BE2C (cell line): ENCODE measurements around the gene C4orf36.
"Not testable (repeated sequence)": the region's sequence is repeated elsewhere in the genome, so short reads cannot be mapped to it uniquely, and the experiment has no call there.

Experiments used
- DNase-seq: peaks from one replicate; pipeline ENCODE4 v3.0.0-alpha.2; 2020
- H3K27me3 ChIP-seq: fragments of 250-450 bp; sonication (Bioruptor Pico); 2 replicates; pipeline ENCODE4 v1.5.1; 2020; ENCODE audit warnings: mild to moderate bottlenecking
- H3K36me3 ChIP-seq: fragments of 250-450 bp; sonication (Bioruptor Pico); 2 replicates; pipeline ENCODE4 v1.5.1; 2020; ENCODE audit warnings: mild to moderate bottlenecking
- H3K4me1 ChIP-seq: fragments of 250-450 bp; sonication (Bioruptor Pico); 2 replicates; pipeline ENCODE4 v1.5.1; 2020
- H3K4me3 ChIP-seq: 2 replicates; pipeline ENCODE4 v1.5.1; 2011; ENCODE audit warnings: low read depth, low read length
- H3K9me3 ChIP-seq: fragments of 250-450 bp; sonication (Bioruptor Pico); 2 replicates; pipeline ENCODE4 v1.5.1; 2020
- TF ChIP-seq, protein P1 (sequence below): IDR thresholded peaks from 2 replicates; pipeline ENCODE4 v1.5.1; 2012; ENCODE audit warnings: mild to moderate bottlenecking, low read depth, low read length

Gene C4orf36

DNA sequence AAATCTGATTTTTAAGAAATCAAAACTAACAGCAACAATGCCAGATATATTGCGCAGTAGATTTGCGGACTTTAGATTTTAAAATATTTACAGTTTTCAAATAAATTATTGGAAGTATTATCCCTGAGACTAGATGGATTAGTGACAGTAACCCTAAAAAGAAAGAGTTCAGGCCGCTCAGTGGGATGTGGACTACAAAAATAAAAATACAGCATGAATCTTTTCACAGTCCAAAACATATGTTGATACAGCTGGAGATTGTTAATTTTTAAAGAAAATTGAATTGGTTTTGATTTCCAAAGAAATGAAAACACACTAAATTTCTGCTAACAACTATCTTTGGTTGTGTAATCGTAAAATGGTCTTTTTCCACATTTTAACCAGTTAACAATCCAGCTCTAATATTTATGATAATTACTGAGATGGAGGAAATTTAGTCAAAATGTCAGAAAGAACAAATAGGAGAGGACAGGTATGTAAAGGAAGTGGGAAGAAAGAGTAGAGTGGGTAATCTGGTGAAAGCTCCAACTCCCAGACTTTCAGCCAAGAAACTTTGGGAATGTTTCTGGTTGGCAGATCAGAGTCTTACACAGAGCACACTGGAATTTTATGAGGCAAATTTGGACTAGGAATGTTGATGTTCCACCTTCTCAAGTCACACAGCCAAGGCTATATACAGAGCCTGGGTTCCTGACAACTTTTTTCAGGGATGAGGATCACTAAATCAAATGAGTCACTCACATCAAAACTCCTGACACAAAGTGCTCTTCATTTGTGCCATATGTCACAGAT lies 15.1 kb downstream of the C4orf36 start:
- no peaks in the 10 kb centered on the region for H3K4me1 ChIP-seq
- no peaks in the 10 kb centered on the region; the same call in 1 of the 2 replicates for H3K9me3 ChIP-seq
- no peaks in the 10 kb centered on the region for H3K27me3 ChIP-seq
- no peak overlapping the region for H3K4me3 ChIP-seq
- no peak for DNase-seq
- H3K36me3 ChIP-seq: no peaks in the 10 kb centered on the region
- TF ChIP-seq, protein P1, sequence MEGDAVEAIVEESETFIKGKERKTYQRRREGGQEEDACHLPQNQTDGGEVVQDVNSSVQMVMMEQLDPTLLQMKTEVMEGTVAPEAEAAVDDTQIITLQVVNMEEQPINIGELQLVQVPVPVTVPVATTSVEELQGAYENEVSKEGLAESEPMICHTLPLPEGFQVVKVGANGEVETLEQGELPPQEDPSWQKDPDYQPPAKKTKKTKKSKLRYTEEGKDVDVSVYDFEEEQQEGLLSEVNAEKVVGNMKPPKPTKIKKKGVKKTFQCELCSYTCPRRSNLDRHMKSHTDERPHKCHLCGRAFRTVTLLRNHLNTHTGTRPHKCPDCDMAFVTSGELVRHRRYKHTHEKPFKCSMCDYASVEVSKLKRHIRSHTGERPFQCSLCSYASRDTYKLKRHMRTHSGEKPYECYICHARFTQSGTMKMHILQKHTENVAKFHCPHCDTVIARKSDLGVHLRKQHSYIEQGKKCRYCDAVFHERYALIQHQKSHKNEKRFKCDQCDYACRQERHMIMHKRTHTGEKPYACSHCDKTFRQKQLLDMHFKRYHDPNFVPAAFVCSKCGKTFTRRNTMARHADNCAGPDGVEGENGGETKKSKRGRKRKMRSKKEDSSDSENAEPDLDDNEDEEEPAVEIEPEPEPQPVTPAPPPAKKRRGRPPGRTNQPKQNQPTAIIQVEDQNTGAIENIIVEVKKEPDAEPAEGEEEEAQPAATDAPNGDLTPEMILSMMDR: no peak

DNA sequence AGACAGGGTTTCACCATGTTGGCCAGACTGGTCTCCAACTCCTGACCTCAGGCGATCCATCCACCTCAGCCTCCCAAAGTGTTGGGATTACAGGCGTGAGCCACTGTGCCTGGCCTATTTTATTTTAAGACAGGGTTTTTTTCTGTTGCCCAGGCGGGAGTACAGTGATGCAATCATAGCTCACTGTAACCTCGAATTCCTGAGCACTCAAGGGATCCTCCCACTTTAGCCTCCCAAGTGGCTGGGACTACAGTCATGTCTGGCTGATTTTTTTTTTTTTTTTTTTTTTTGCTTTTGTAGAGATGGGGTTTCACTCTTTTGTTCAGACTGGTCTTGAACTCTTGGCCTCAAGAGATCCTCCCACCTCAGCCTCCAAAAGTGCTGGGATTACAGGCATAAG lies 16.8 kb downstream of the C4orf36 start:
- H3K4me1 ChIP-seq, DNase-seq, H3K27me3 ChIP-seq, H3K36me3 ChIP-seq, H3K9me3 ChIP-seq, H3K4me3 ChIP-seq: not testable (repeated sequence)

DNA sequence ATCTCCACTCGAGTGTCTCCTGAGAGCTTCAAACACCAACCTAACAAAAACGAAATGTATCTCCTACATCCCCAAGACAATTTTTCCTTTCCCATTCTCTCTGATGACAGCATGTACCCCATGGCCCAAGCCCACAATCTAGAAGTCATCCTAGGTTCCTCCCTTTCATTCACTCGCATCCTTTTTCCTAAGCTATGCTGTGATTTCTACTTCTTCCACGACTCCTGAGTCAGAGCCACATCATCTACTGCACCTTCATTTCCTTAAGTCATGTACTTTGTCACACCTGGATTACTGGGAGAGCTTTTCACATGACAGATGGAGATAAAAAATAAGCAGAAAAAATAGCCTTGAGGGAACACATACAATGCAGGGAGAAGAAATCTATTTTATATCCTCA lies 20.1 kb downstream of the C4orf36 start:
- H3K4me1 ChIP-seq: no peaks in the 10 kb centered on the region
- no peaks in the 10 kb centered on the region for H3K36me3 ChIP-seq
- no peaks in the 10 kb centered on the region for H3K9me3 ChIP-seq
- no peaks in the 10 kb centered on the region for H3K27me3 ChIP-seq
- H3K4me3 ChIP-seq: no peak overlapping the region
- no peak for DNase-seq
- TF ChIP-seq, protein P1: no peak

DNA sequence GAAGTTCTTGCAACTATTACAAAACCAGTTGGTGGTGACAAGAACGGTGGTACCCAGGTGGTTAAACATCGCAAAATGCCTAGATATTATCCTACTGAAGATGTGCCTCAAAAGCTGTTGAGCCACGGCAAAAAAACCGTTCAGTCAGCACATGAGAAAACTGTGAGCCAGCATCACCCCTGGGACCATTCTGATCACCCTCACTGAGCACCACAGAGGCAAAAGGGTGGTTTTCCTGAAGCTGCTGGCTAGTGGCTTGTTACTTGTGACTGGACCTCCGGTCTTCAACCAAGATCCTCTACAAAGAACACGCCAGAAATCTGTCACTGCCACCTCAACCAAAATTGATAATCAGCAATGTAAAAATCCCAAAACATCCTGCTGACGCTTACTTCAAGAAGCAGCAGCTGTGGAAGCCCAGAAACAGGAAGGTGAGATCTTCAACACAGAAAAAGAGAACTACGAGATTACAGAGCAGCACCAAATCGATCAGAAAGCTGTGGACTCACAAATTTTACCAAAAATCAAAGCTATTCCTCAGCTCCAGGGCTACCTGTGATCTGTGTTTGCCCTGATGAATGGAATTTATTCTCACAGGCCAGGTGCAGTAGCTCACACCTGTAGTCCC lies 21.7 kb downstream of the C4orf36 start:
- Histone ChIP-seq H3K9me3 (no peaks in the 10 kb centered on the region), H3K4me3 (no peak overlapping the region), H3K27me3 (no peaks in the 10 kb centered on the region), H3K36me3 (no peaks in the 10 kb centered on the region), H3K4me1 (no peaks in the 10 kb centered on the region)
- DNase-seq: no peak
- TF ChIP-seq, protein P1: no peak

DNA sequence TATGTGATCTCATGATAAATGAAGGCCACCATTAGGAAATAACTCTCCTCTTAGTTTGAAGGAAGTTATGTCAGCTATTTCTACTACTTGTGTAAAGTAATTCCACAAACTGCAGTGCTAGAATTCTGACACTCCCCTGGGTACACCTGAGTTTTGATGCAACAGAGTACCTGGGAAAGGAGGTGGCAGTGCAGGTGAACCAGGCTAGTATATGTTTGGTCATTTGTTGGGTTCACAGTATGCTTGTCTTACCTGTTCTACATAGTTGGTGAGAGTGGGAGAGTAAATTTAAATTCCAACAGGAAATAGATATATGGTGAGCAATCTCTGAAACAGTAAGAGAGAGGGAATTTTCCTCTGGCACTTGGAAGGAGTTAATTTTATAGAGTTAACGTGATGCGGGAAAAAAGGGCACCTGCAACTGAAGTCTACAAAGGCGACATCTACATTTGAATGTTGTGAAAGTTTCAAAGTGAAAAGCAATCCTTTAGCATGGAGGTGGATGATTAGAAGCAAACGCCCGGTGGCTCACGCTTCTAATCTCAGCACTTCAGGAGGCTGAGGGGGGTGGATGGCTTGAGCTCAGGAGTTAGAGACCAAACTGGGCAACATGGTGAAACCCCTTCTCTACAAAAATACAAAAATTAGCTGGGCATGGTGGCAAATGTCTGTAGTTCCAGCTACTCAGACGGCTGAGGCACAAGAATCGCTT lies 34.7 kb downstream of the C4orf36 start:
- H3K4me1 ChIP-seq: no peaks in the 10 kb centered on the region
- no peaks in the 10 kb centered on the region for H3K9me3 ChIP-seq
- no peak overlapping the region for H3K4me3 ChIP-seq
- TF ChIP-seq, protein P1: no peak
- DNase-seq: no peak
- no peaks in the 10 kb centered on the region for H3K27me3 ChIP-seq
- no peaks in the 10 kb centered on the region for H3K36me3 ChIP-seq

DNA sequence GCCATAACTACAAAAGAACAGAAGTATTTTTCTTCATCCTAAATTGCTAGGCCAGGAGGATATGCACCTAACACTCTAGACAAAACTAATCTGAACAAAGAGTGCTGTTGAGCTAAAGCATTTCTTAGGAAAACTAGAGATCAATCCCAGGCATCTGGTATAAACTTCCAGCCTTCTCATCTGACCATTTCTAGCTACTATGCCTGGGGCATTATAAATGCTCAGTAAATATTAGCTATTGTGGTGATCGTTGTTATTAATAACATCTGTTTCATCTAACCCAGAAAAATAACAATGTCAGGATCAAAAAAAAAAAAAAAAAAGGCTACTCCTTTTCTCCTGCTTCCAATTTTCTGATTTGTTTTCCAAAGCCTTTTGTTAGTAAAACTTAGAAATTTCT lies 35.3 kb downstream of the C4orf36 start:
- no peaks in the 10 kb centered on the region for H3K9me3 ChIP-seq
- TF ChIP-seq, protein P1: no peak
- no peaks in the 10 kb centered on the region for H3K27me3 ChIP-seq
- H3K4me1 ChIP-seq: no peaks in the 10 kb centered on the region
- DNase-seq: no peak
- no peaks in the 10 kb centered on the region for H3K36me3 ChIP-seq
- H3K4me3 ChIP-seq: no peak overlapping the region
